ENCODE data around the gene CEACAM19. TPM values are rescaled to one million over a fixed set of nuclear protein-coding genes. Genes with fewer than 3 reads are reported as not detected.
"Not testable (repeated sequence)": the region's sequence is repeated elsewhere in the genome, so short reads cannot be mapped to it uniquely, and the experiment has no call there.

The CEACAM19 gene
- total and polyA plus RNA-seq, 5 experiments from 2014 or later, result 0.14 to 3.6 (median 1.9) TPM; not detected in 2

DNA sequence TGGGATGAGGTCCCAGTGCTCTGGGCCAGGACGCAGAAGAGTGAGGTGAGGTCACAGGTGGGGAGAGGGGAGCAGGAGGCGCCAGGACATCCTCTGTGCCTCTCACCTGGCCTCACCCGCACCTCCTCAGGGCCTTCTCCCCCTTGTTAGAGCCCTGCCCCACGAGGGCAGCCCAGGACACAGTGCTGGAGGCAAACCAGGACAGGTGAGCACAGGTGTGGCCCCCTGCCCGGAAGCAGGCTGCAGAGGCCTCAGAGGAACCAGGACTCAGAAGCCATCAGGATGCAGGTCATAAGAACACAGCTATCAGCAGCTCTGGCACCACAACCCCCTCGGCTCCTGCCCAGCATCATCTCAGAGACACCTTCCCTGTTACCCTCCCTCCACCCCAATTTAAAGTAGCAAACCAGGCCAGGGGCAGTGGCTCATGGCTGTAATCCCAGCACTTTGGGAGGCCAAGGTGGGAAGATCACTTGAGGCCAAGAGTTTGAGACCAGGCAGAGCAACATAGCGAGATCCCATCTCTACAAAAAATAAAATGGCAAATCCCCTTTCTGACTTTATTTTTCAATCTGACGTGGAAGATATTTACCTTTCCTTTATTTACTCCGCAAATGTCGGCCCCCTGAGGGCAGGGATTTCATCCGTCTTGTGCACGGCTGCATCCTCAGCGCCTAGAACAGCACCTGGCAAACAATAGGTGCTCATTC, 27.4 kb downstream of the CEACAM19 start, which contains the start of gene CEACAM16:
CEACAM16 (plus strand) TSS at position 660 of the 710 bp plus-strand sequence. CDS start 2,306 bp downstream, outside the sequence.
- Mint-ChIP-seq H3K36me3 (no peaks in the 10 kb centered on the region), H3K4me3 (no peak within 1 kb of the TSS), H3K4me1 (peaks cover 2 to 21% (median 9%) of the 10 kb centered on the region in 4 donors), H3K9me3 (no peaks in the 10 kb centered on the region), H3K27ac (peak within 1 kb of the TSS in 4 of 10 donors; percentile 3 to 62 (median 38)), H3K27me3 (peaks cover 0 to 5% (median 0%) of the 10 kb centered on the region in 5 donors)
- ATAC-seq, result no peak
- no peak for DNase-seq
- POLR2A ChIA-PET, result no interaction called here

DNA sequence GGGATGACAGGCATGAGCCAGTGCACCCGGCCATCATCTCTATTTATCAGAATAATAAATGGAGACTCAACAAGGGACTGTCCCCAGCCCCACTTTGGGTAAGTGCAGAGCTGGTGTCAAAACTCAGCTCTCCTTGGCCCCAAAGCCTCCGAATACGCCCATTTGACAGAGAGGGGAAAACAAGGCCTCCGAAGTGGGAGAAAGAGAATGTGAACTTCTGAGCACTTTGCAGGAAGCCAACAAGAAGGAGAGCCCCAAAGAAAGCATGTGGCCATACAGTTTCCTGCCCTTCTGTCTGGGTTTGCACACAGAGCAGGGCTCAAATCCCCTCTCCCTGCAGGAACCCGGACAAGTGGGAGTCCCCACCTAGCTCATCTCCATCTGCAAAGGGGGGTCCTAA, 29.3 kb downstream of the CEACAM19 start:
- Mint-ChIP-seq H3K27ac (no peak overlapping the region), H3K4me1 (peaks cover 0 to 15% (median 4%) of the 10 kb centered on the region in 4 donors), H3K4me3 (no peak overlapping the region), H3K36me3 (no peaks in the 10 kb centered on the region), H3K27me3 (peaks cover 0 to 7% (median 0%) of the 10 kb centered on the region in 5 donors), H3K9me3 (no peaks in the 10 kb centered on the region)
- DNase-seq (no peak), ATAC-seq (no peak)
- POLR2A ChIA-PET, result interaction anchor here (0.6 kb wide), 1 partner anchor 477 kb away, joined by 5 read pairs; no protein-coding TSS in a partner anchor

DNA sequence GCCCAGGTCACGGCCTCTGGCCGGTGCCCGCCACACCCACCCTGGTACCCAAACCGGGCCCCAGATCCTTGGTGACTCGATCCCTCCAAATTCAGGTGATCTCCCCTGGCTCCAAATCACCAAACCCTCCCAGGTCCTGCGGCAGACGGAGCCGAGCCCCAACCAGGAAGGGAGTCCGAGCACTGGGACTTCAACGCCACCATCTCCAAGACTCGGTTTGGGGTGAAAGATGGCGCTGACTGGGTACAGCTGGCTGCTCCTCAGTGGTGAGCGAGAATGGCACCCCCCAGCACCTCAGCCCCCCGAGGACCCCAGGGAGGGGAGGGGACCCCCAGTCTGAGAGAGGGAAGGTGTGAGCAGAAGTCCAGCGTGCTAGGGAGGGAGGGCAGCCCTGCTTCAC, 29.9 kb downstream of the CEACAM19 start:
- ATAC-seq, result no peak

DNA sequence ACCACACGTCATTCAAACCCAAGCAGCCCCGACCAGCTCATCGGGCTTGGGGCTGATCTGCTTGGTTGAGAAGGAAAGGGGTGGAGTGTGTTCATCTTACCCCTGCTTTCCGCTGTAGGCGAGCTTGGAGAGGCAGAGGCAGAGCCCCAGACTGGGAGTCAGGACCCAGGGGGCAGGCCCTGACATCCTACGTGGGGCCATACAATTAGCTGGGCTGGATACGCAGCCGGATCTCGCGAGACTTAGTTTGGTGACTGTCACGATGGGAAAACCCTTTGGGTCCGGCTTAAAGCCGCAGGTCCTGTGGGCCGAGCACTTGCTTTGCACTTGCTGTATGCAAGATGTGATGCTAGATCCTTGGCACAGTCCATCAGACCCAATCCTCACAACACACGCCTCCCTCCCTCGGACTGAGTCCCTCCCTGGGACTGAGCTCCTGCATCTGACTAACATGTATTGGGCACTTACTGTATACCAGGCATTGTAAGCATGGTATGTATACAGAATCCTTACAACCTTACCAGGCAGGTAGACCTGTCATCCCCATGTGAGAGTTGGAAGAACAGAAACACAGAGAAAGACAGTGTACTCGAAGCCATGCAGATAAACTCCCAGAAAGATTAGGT, 31.4 kb downstream of the CEACAM19 start:
- POLR2A ChIA-PET, result no interaction called here
- ATAC-seq (no peak), DNase-seq (no peak)
- Mint-ChIP-seq H3K27ac (no peak overlapping the region), H3K36me3 (no peaks in the 10 kb centered on the region), H3K27me3 (peaks cover 0 to 5% (median 0%) of the 10 kb centered on the region in 5 donors), H3K4me1 (peaks cover 0 to 7% (median under 1%) of the 10 kb centered on the region in 4 donors), H3K9me3 (no peaks in the 10 kb centered on the region), H3K4me3 (no peak overlapping the region)

More for the DNA sequence above, 29.9 kb downstream of the CEACAM19 start:
- Mint-ChIP-seq H3K27ac (no peak overlapping the region), H3K27me3 (peaks cover 0 to 8% (median 0%) of the 10 kb centered on the region in 5 donors), H3K4me1 (peaks cover 0 to 15% (median 4%) of the 10 kb centered on the region in 4 donors), H3K4me3 (no peak overlapping the region), H3K9me3 (no peaks in the 10 kb centered on the region), H3K36me3 (no peaks in the 10 kb centered on the region)
- no peak for DNase-seq
- POLR2A ChIA-PET, result no interaction called here

DNA sequence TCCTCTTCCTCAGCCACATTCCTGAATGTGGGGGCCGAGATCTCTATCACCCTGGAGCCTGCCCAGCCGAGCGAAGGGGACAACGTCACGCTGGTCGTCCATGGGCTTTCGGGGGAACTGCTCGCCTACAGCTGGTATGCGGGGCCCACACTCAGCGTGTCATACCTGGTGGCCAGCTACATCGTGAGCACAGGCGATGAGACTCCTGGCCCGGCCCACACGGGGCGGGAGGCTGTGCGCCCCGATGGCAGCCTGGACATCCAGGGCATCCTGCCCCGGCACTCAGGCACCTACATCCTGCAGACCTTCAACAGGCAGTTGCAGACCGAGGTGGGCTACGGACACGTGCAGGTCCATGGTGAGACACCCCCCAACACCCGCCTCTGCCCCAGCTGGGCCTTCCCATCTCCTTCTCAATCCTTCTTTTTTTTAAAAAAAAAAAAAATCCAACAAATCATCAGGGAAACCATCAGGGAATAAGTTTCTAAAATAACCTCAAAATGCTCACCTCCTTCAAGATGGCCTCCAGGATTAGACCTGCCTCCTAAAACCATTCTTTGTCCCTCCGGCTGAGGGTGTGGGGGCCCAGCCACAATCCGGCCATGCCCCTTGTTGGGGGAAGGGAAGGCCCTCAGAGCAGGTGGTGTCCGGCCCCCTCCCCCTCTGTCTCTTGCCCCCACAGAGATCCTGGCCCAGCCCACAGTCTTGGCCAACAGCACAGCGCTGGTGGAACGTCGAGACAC, 32.2 kb downstream of the CEACAM19 start:
- POLR2A ChIA-PET, result no interaction called here
- DNase-seq, result no peak
- ATAC-seq, result no peak
- H3K4me3 Mint-ChIP-seq, result no peak overlapping the region
- no peaks in the 10 kb centered on the region for H3K36me3 Mint-ChIP-seq
- H3K27me3 Mint-ChIP-seq, result peaks cover 0 to 4% (median 0%) of the 10 kb centered on the region in 5 donors
- H3K9me3 Mint-ChIP-seq, result no peaks in the 10 kb centered on the region
- no peaks in the 10 kb centered on the region for H3K4me1 Mint-ChIP-seq
- no peak overlapping the region for H3K27ac Mint-ChIP-seq

DNA sequence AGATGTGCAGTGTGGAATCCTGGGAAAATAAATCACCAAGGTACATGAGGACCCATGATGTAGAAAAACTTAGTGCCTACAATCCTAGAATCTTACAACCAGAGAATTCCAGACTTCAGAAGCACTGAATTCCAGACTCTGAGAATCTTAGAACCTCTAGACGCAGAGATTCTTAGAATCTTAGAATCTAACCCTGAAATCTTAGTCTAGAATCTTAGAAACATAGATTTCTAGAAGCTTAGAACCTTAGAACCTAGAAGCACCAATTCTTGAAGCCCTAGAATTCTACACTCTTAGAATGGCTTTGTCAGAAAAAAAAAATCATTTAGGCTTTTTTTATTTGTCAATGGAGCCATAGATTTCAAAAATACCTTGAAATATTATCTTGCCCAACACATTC, 33.7 kb downstream of the CEACAM19 start:
- Mint-ChIP-seq H3K27me3 (peaks cover 0 to 4% (median 0%) of the 10 kb centered on the region in 5 donors), H3K36me3 (no peaks in the 10 kb centered on the region), H3K27ac (no peak overlapping the region), H3K4me1 (peaks cover 0 to 1% (median 0%) of the 10 kb centered on the region in 4 donors), H3K4me3 (no peak overlapping the region), H3K9me3 (no peaks in the 10 kb centered on the region)
- POLR2A ChIA-PET, result no interaction called here
- DNase-seq (no peak), ATAC-seq (no peak)

DNA sequence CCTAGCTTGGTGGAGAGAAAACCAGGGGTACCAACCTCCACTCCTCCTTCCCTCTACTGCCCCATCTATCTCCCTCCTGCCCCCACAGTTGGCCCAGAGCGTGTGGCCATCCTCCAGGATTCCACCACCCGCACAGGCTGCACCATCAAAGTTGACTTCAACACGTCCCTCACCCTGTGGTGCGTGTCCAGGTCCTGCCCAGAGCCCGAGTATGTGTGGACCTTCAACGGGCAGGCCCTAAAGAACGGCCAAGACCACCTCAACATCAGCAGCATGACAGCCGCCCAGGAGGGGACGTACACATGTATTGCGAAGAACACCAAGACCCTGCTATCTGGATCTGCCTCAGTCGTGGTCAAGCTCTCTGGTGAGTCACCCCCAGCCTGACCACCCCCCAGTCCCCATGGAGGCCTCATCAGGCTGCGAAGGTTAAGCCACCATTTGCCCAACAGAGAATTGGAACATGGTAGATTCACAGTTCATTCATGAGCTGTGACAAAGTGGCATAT, 34.3 kb downstream of the CEACAM19 start:
- Mint-ChIP-seq H3K27ac (no peak overlapping the region), H3K4me1 (peaks cover 1 to 7% (median 3%) of the 10 kb centered on the region in 4 donors), H3K9me3 (no peaks in the 10 kb centered on the region), H3K4me3 (peak overlapping the region in 1 of 10 donors; percentile 31), H3K27me3 (peaks cover 0 to 4% (median 0%) of the 10 kb centered on the region in 5 donors), H3K36me3 (no peaks in the 10 kb centered on the region)
- POLR2A ChIA-PET, result no interaction called here
- no peak for DNase-seq
- ATAC-seq, result no peak

DNA sequence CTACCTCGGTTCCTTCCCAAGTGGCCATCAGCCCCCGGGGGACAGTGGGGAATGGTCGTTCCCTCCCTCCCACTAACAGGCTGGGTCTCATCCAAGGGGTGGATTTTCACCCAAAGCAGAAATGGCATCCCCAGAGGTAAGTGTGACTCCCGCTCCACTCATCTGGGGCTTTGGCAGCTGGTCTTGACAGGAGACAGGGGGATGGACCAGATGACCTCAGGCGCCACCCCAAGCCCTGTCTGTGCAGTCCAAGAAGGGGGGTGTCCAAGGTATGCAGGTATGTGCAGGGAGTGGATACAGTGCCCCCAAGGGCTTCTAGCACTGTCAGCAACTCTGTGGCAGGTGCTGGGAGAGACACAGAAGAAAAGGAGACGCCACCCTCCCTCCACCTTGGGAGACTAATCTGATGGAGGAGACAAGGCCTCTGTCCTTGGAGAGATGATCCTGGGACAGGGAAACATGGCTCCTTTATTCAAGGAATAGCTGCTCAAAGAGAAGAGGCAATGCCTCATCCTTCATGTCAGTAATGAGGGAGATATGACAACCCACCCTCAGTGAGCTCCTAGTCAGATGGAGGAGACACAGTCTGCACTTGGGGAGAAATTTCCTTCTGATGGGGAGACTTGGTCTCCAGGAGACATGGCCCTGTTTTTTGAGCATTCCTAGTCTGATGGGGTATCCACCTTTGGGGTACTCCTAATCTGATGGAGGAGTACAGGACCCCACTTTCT, 35.4 kb downstream of the CEACAM19 start:
- Mint-ChIP-seq H3K27ac (no peak overlapping the region), H3K36me3 (no peaks in the 10 kb centered on the region), H3K9me3 (no peaks in the 10 kb centered on the region), H3K4me3 (no peak overlapping the region), H3K4me1 (peaks cover 4 to 14% (median 7%) of the 10 kb centered on the region in 4 donors), H3K27me3 (peaks cover 0 to 4% (median 0%) of the 10 kb centered on the region in 5 donors)
- ATAC-seq, result no peak
- POLR2A ChIA-PET, result no interaction called here
- DNase-seq, result no peak

DNA sequence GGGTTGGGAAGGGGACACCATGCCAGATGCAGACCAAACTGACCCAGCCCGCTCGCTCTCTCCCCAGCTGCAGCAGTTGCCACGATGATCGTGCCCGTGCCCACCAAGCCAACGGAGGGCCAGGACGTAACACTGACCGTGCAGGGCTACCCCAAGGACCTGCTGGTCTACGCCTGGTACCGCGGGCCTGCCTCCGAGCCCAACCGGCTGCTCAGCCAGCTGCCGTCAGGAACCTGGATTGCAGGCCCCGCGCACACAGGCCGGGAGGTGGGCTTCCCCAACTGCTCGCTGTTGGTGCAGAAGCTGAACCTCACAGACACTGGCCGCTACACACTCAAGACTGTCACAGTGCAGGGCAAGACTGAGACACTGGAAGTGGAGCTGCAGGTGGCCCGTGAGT, 36.5 kb downstream of the CEACAM19 start:
- Mint-ChIP-seq H3K27me3 (peaks cover 0 to 4% (median 0%) of the 10 kb centered on the region in 5 donors), H3K9me3 (no peaks in the 10 kb centered on the region)
- POLR2A ChIA-PET, result no interaction called here

DNA sequence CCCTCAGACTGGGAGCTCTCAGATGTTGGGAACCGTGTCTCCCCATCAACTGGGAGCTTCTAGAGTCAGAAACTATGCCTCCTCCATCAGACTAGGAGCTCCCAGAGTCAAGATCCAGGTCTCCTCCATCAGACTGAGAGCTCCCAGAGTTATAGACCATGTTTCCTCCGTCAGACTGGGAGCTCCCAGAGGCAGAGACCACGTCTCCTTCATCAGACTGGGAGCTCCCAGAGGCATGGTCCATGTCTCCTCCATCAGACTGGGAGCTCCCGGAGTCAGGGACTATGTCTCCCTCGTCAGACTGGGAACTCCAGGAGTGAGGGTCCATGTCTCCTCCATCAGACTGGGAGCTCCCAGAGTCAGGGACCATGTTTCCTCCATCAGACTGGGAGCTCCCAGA, 37.7 kb downstream of the CEACAM19 start:
- H3K36me3 Mint-ChIP-seq, result no peaks in the 10 kb centered on the region
- no peak overlapping the region for H3K27ac Mint-ChIP-seq
- DNase-seq (no peak), ATAC-seq (no peak)
- POLR2A ChIA-PET, result interaction anchor here (0.6 kb wide), 1 partner anchor 25 kb away, joined by 4 read pairs; no protein-coding TSS in a partner anchor
- H3K4me1 Mint-ChIP-seq, result peaks cover 4 to 14% (median 7%) of the 10 kb centered on the region in 4 donors
- H3K4me3 Mint-ChIP-seq, result no peak overlapping the region
- H3K27me3 Mint-ChIP-seq, result peaks cover 0 to 4% (median 0%) of the 10 kb centered on the region in 5 donors
- H3K9me3 Mint-ChIP-seq, result peaks cover 0 to 3% (median 0%) of the 10 kb centered on the region in 9 donors

More for the DNA sequence above, 36.5 kb downstream of the CEACAM19 start:
- Mint-ChIP-seq H3K4me1 (peaks cover 4 to 14% (median 7%) of the 10 kb centered on the region in 4 donors), H3K4me3 (no peak overlapping the region), H3K36me3 (no peaks in the 10 kb centered on the region), H3K27ac (no peak overlapping the region)
- no peak for ATAC-seq
- DNase-seq, result no peak

DNA sequence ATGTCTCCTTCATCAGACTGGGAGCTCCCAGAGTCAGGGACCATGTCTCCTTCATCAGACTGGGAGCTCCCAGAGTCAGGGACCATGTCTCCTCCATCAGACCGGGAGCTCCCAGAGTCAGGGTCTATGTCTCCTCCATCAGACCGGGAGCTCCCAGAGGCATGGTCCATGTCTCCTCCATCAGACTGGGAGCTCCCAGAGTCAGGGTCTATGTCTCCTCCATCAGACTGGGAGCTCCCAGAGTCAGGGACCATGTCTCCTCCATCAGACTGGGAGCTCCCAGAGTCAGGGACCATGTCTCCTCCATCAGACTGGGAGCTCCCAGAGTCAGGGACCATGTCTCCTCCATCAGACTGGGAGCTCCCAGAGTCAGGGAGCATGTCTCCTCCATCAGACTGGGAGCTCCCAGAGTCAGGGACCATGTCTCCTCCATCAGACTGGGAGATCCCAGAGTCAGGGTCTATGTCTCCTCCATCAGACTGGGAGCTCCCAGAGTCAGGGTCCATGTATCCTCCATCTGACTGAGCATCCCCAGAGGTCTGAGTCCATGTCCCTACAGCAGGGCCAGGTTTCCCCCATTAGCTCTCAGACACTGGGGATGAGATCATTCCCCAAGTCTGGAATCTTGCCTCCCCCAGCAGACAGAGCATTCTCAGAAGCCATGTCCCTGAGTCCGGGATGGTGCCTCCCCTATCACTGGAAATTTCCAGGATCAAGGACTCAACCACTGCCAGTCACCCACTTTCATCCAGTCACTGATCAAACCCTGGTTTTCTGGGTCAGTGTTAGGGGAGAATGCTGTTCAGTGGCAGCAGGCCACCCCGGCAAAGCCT, 38.4 kb downstream of the CEACAM19 start:
- POLR2A ChIA-PET, result interaction anchor here (0.6 kb wide), 1 partner anchor 26 kb away, joined by 4 read pairs; no protein-coding TSS in a partner anchor
- H3K27me3 Mint-ChIP-seq, result not testable (repeated sequence)

More for the DNA sequence above, 38.4 kb downstream of the CEACAM19 start:
- not testable (repeated sequence) for H3K4me3 Mint-ChIP-seq, DNase-seq, ATAC-seq, H3K36me3 Mint-ChIP-seq, H3K9me3 Mint-ChIP-seq
- Mint-ChIP-seq H3K4me1 (peaks cover 4 to 14% (median 7%) of the 10 kb centered on the region in 4 donors), H3K27ac (peak overlapping the region in 1 of 10 donors; percentile 55)
